ENCODE measurements around the gene GRAP2. TPM values are rescaled to one million over a fixed set of nuclear protein-coding genes. Genes with fewer than 3 reads are reported as not detected.

Gene GRAP2
- total and polyA plus RNA-seq, 2 of the 8 experiments (the other 6 are each of a cell fraction or from before 2014, with no cell fraction given): 0.08 TPM; not detected in 1

DNA sequence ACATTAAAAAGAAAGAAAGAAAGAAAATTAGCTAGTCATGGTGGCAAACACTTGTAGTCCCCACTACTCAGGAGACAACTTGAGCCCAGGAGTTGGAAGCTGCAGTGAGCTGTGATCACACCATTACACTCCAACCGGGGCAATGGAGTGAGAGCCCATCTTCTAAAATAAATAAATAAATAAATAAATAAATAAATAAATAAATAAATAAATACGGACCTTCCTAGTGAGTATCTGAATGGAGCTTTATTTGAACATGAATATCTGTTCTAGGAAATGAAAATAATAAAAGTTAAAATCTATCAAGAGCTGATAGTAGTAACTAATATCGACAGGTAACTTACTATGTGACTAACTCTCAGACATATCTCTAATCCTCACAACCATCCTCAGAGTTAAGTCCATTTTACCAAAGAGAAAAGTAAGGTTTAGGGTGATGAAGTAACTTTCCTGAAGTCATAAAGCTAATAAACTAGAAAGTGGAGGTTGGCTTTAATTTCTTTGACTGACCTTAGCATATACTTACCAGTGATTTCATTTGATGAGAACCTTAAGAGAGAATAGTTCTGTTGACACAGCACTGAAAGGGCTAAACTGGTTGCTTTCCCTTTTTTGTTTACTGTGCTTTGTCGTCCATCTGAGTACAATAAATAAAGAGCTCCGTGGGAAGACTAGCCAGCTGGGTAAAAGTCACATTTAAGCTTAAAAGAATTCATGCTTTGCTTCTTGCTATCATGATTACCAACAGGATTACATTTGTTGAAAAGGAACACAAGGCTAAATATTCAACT, 29.7 kb upstream of the GRAP2 start:
- Histone ChIP-seq H3K27ac (ENCODE audit: low read depth, low read length) (no peak overlapping the region), H4K5ac (ENCODE audit: insufficient read length, low read depth, low read length) (no peak overlapping the region), H4K91ac (replicated peaks; ENCODE audit: insufficient read length, low read length) (no peak overlapping the region), H2BK20ac (ENCODE audit: low read length) (no peak overlapping the region), H3K27me3 (replicated peaks in 1 of 4; ENCODE audit: control insufficient read depth in 3 of 4, extremely low read depth in 1 of 4, insufficient read depth in 3 of 4, low read length in 3 of 4) (no peaks in the 10 kb centered on the region), H3K23me2 (ENCODE audit: low read depth, low read length) (no peaks in the 10 kb centered on the region), H2BK12ac (ENCODE audit: low read depth, low read length) (no peak overlapping the region), H3K4me2 (ENCODE audit: insufficient read depth in 1 of 2, low read depth in 2 of 2, low read length in 2 of 2) (no peak overlapping the region), H3K79me2 (ENCODE audit: control insufficient read depth in 1 of 2, insufficient read depth in 2 of 2, low read length in 2 of 2) (no peaks in the 10 kb centered on the region), H3K9ac (replicated peaks in 1 of 4; ENCODE audit: extremely low read depth in 1 of 4, low read depth in 3 of 4, low read length in 3 of 4) (no peak overlapping the region), H3K18ac (ENCODE audit: extremely low read depth, low read length) (no peak overlapping the region), H3K14ac (ENCODE audit: insufficient read length) (no peak overlapping the region), H2BK5ac (ENCODE audit: low read depth, low read length) (no peak overlapping the region), H3K36me3 (ENCODE audit: control insufficient read depth in 2 of 4, insufficient read depth in 4 of 4, low read length in 3 of 4) (no peaks in the 10 kb centered on the region), H3K4me3 (ENCODE audit: extremely low read depth in 1 of 4, insufficient read depth in 2 of 4, low read depth in 3 of 4, low read length in 4 of 4) (no peak overlapping the region), H2BK120ac (replicated peaks; ENCODE audit: low read depth, low read length) (no peak overlapping the region), H4K20me1 (replicated peaks in 1 of 2; ENCODE audit: control insufficient read depth in 1 of 2, insufficient read depth in 2 of 2, low read length in 2 of 2) (no peaks in the 10 kb centered on the region), H3K79me1 (ENCODE audit: low read depth, low read length) (no peaks in the 10 kb centered on the region), H2AK5ac (ENCODE audit: low read depth, low read length) (no peak overlapping the region), H3K23ac (ENCODE audit: insufficient read length) (no peak overlapping the region), H2AFZ (ENCODE audit: low read length) (no peak overlapping the region; the same call in 1 of the 2 replicates), H2BK15ac (ENCODE audit: low read length) (no peak overlapping the region), H3K4ac (replicated peaks; ENCODE audit: insufficient read length, low read depth, low read length) (no peak overlapping the region), H3K56ac (replicated peaks; ENCODE audit: insufficient read length, low read depth, low read length) (no peak overlapping the region), H4K8ac (ENCODE audit: extremely low read depth, insufficient read depth, low read length) (no peak overlapping the region), H3K9me3 (ENCODE audit: insufficient read depth in 2 of 2, low read depth in 1 of 2, low read length in 1 of 2) (no peaks in the 10 kb centered on the region), H3K4me1 (replicated peaks in 1 of 4; ENCODE audit: control insufficient read depth in 3 of 4, insufficient read depth in 4 of 4, low read length in 3 of 4) (no peaks in the 10 kb centered on the region)
- POLR2A ChIA-PET (ENCODE audit: partially characterized antibody): no interaction called here
- FAIRE-seq (no peak), DNase-seq (ENCODE audit: low read depth in 1 of 2, low spot score in 2 of 2) (no peak)
- CTCF ChIA-PET (ENCODE audit: partially characterized antibody): interaction anchor here (0.6 to 1.3 kb wide), 5 partner anchors 102 to 166 kb away, joined by 3 to 4 read pairs (median 3); no protein-coding TSS in a partner anchor
- WGBS, 2 experiments (ENCODE audit: extremely low coverage in 1 of 2, insufficient coverage in 1 of 2, insufficient read length in 1 of 2, insufficient replicate concordance in 2 of 2, low coverage in 1 of 2, low lambda C conversion rate in 2 of 2, missing lambda C conversion rate in 1 of 2): 86% methylated on average over 5 of the region's 5 CpGs; no CpG with 5 or more reads in 1 of the 2 experiments
- TF ChIP-seq GTF2F1 (IDR thresholded peaks at IDR 0.05; ENCODE audit: borderline replicate concordance, low read depth, low read length): no peak
- TF ChIP-seq, protein P1, sequence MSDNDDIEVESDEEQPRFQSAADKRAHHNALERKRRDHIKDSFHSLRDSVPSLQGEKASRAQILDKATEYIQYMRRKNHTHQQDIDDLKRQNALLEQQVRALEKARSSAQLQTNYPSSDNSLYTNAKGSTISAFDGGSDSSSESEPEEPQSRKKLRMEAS (IDR thresholded peaks at IDR 0.05): no peak
- TF ChIP-seq TAF1 (IDR thresholded peaks at IDR 0.05; ENCODE audit: low read depth, low read length): no peak
- TF ChIP-seq EGR1 (IDR thresholded peaks at IDR 0.05; ENCODE audit: borderline replicate concordance, low read depth, low read length): no peak
- no peak for TF ChIP-seq KDM1A (IDR thresholded peaks at IDR 0.05; ENCODE audit: borderline replicate concordance, low read length)
- TF ChIP-seq SAP30 (IDR thresholded peaks at IDR 0.05; ENCODE audit: insufficient read depth, insufficient replicate concordance, low read length): no peak
- no peak for TF ChIP-seq BACH1 (IDR thresholded peaks at IDR 0.05; ENCODE audit: low read length)
- TF ChIP-seq, protein P2, sequence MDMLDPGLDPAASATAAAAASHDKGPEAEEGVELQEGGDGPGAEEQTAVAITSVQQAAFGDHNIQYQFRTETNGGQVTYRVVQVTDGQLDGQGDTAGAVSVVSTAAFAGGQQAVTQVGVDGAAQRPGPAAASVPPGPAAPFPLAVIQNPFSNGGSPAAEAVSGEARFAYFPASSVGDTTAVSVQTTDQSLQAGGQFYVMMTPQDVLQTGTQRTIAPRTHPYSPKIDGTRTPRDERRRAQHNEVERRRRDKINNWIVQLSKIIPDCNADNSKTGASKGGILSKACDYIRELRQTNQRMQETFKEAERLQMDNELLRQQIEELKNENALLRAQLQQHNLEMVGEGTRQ (IDR thresholded peaks at IDR 0.05; ENCODE audit: low read length): no peak
- no peak for TF ChIP-seq SIN3A (conservative IDR thresholded peaks at IDR 0.05 in 1 of 2, IDR thresholded peaks at IDR 0.05 in 1 of 2; ENCODE audit: low read depth in 1 of 2, low read length in 2 of 2)
- no peak for TF ChIP-seq GABPA (IDR thresholded peaks at IDR 0.05; ENCODE audit: borderline replicate concordance, insufficient read depth, low read length)
- no peak for TF ChIP-seq YY1 (IDR thresholded peaks at IDR 0.05; ENCODE audit: low read depth, low read length)

Data from H1 (cell line).